GM12892 (cell line): Measurements from ENCODE around the gene NID1.
"Not testable (repeated sequence)": the region's sequence is repeated elsewhere in the genome, so short reads cannot be mapped to it uniquely, and the experiment has no call there.

Experiments
- DNase-seq: peaks from one replicate; pipeline ENCODE4 v3.0.0; 2011; ENCODE audit not compliant: insufficient read length
- FAIRE-seq: peaks from 2 replicates; lab custom pipeline; 2011; peaks lifted over from hg19 to GRCh38; lab: Jason Lieb, UNC
- POLR2A ChIP-seq: IDR thresholded peaks from 2 replicates; pipeline ENCODE4 v1.6.1; 2011; ENCODE audit warnings: low read depth, low read length, control low read depth
- POLR2AphosphoS5 ChIP-seq: IDR thresholded peaks from 2 replicates; pipeline ENCODE4 v1.6.1; 2011; ENCODE audit warnings: low read depth, low read length, control low read depth
- TAF1 ChIP-seq: IDR thresholded peaks from 2 replicates; pipeline ENCODE4 v1.6.1; 2011; ENCODE audit warnings: low read depth, mild to moderate bottlenecking, control low read depth, low read length, borderline replicate concordance

The NID1 gene

GRCh38 chr1:235984041-235984825 is 80.7 kb downstream of the NID1 start:
- no peak for TF ChIP-seq POLR2AphosphoS5
- TF ChIP-seq POLR2A: no peak
- no peak for TF ChIP-seq TAF1
- DNase-seq (no peak), FAIRE-seq (no peak)

DNA sequence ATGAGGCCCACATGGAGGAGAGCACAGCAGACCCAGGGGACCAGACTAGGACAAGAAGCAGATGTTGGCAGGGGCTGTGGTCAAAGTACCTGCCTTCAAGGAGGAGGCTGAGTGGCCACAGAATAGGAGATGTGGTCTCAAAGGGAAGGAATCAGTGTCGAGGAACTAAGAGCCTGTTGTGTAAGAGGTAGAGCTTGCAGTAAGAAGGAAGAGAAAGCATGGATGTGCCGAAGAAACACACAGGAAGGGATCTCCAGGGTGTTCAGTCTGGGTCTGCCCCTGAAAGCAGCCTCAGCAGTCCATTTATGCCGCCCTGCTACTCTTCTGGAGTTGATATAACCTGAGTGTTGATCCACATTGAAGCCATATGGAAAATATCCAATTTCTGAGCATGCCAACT is 83.9 kb downstream of the NID1 start:
- no peak for FAIRE-seq
- DNase-seq: no peak
- no peak for TF ChIP-seq POLR2A
- no peak for TF ChIP-seq POLR2AphosphoS5
- no peak for TF ChIP-seq TAF1

GRCh38 chr1:235979716-235980333 is 85.1 kb downstream of the NID1 start:
- no peak for DNase-seq
- FAIRE-seq: no peak
- TF ChIP-seq TAF1 (no peak), POLR2A (no peak), POLR2AphosphoS5 (no peak)

- no peak for DNase-seq
- TF ChIP-seq TAF1: no peak
- TF ChIP-seq POLR2AphosphoS5: no peak
- TF ChIP-seq POLR2A: no peak
- FAIRE-seq: no peak
Observed at GRCh38 chr1:235979176-235979575, 85.7 kb downstream of the NID1 start.

- TF ChIP-seq POLR2A (no peak), TAF1 (no peak), POLR2AphosphoS5 (no peak)
- DNase-seq (no peak), FAIRE-seq (no peak)
Observed at GRCh38 chr1:235976490-235976889, 88.4 kb downstream of the NID1 start.

DNA sequence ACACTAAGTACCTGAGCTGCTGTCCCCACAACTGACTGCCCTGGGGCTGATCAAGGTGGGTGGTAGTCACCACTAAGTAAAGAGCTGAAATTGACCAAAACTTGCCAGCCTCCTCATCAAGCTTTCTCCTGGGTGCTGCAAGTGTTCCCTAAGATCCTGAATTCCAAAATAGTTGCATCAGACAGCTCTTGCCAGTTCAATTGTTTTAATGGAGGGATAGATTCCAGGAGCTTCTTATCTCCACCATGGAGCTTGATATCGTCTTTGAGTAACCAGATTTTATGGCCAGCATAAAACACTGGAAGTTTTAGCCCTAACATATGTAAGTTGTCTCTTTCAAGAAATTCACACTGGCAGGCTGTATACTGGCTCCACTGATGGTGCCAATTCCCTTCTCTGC is 90.3 kb downstream of the NID1 start:
- FAIRE-seq (no peak), DNase-seq (no peak)

DNA sequence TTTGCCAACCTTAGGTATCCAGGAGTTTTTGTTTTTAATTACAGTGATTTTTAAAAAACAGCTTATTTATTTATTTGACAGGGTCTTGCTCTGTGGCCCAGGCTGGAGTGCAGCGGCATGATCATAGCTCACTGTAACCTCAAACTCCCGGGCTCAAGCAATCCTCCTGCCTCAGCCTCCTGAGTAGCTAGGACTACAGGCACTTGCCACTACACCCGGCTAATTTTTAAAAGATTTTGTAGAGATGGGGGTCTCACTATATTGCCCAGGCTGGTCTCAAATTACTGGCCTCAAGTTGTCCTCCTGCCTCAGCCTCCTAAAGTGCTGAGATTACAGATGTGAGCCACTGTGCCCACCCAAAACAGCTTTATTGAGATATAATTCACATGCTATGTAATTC is 92.2 kb downstream of the NID1 start:
- not testable (repeated sequence) for FAIRE-seq

More for the DNA sequence above, 90.3 kb downstream of the NID1 start:
- TF ChIP-seq TAF1 (no peak), POLR2AphosphoS5 (no peak), POLR2A (no peak)

DNA sequence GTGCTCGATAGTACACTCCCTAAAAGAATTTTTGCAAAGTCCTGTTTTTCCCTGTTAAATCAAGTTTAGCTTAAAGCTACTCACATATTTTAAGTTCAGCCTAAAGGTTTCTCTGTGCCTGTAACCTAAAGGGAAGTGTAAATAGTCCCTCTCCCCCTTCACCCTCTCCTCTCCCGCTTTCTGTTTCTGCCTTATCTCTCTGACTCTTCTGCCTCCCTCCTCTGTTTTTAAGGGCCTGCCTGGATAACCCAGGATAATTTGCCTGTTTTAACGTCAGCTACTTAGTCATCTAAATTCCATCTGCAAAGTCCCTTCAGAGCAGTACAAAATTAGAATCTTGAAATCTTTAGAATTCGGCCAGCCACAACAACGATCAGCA is 92.6 kb downstream of the NID1 start:
- FAIRE-seq (peak; percentile 93), DNase-seq (no peak)
- TF ChIP-seq POLR2A: no peak
- no peak for TF ChIP-seq TAF1
- no peak for TF ChIP-seq POLR2AphosphoS5

More for the DNA sequence above, 92.2 kb downstream of the NID1 start:
- DNase-seq: not testable (repeated sequence)

DNA sequence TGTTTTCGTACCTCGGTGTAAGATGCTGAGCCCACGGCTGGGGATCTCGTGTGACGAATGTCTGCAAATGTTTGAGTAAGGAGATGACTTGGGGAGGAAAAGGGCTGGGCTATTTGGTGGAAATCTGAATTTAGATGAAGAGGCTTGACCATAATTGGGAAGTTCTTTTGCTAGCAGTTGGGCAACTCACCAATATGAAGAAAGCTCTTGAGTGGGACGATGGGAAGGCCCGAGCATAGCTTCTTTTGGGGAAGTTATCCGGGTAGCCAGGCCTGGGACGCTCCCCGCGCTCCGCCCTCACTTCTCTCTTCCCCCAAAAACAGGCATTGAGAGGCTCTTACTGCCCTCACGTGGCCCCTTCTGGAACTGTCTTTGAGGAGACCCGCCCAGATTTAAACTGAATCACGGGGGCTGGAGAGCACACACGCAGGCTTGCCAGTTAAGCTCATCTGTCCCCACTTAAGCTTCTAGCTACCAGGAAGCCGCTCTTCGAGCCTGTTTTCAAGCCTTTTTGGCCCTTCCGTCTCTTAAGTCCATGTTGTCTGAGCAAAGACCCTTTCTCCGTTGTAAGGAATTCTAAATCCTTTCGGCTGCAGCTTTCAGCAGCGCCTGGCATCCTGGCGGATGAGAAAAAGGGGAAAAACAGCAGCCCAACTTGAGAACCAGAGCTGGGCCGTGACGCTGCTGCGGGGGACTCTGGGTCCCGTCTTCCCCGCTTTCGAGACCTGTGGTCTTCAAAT is 93.1 kb downstream of the NID1 start:
- no peak for FAIRE-seq
- DNase-seq: peak; percentile 59
- TF ChIP-seq POLR2AphosphoS5: peak; percentile 76
- TF ChIP-seq POLR2A: peak; percentile 75
- peak; percentile 80; the same call in 1 of the 2 replicates for TF ChIP-seq TAF1

- no peak for TF ChIP-seq POLR2A
- no peak for TF ChIP-seq POLR2AphosphoS5
- no peak for TF ChIP-seq TAF1
- no peak for FAIRE-seq
- DNase-seq: no peak
Observed at GRCh38 chr1:235971020-235971419, 93.9 kb downstream of the NID1 start.

DNA sequence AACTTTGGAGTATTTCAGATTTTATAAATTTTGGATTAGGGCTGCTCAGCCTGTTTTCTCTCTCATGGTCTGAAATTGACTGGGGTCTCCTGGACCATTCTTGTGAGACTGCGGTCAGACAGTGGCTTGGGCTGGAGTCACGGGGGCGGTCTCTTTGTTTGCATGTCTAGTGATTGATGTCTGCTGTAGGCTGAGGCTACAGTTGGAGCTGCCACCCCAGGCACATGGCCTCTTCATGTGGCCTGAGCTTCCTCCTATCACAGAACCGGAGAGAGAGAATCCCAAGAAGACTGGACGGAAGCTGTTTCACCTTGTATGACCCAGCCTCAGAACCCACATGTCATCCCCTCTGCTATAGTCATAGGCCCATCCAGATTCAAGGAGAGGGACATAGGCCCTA is 96.1 kb downstream of the NID1 start:
- FAIRE-seq (no peak), DNase-seq (no peak)
- TF ChIP-seq POLR2AphosphoS5: no peak
- no peak for TF ChIP-seq TAF1
- TF ChIP-seq POLR2A: no peak

DNA sequence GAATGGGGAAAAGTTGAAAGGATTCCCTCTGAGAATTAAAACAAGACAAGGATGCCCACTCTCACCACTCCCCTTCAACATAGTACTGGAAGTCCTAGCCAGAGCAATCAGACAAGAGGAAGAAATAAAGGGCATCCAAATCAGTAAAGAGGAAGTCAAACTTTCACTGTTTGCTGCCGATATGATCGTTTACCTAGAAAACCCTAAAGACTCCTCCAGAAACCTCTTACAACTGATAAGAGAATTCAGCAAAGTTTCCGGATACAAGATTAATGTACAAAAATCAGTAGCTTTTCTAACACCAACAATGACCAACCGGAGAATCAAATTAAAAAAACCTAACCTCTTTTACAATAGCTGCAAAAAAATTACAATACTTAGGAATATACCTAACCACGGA is 98.8 kb downstream of the NID1 start:
- DNase-seq: not testable (repeated sequence)
- FAIRE-seq: peak; percentile 9
